SK-N-SH treated with all-trans-retinoic acid at 6 μM for 48 hours (cell line): Measurements from ENCODE around the gene ANKRD11.

Experiments used
- ATAC-seq: fragments of 200-7000 bp; cut with Tn5 transposase; 3 replicates; pipeline ENCODE4 v1.9.1; 2020; ENCODE audit warnings: mild to moderate bottlenecking, moderate library complexity
- ARNTL ChIP-seq: fragments of 450-650 bp; formaldehyde crosslinking; IDR thresholded peaks from 2 replicates; pipeline ENCODE4 v1.5.0; 2020; ENCODE audit warnings: low read depth, mild to moderate bottlenecking, moderate library complexity, borderline replicate concordance
- BACH2 ChIP-seq: fragments of 250-450 bp; sonication (Bioruptor Pico); IDR thresholded peaks from 2 replicates; pipeline ENCODE4 v1.9.0; 2021; ENCODE audit warnings: mild to moderate bottlenecking, borderline replicate concordance
- CREB5 ChIP-seq: fragments of 250-450 bp; sonication (Bioruptor Pico); IDR thresholded peaks from 2 replicates; pipeline ENCODE4 v1.5.1; 2020; ENCODE audit warnings: low read depth, mild to moderate bottlenecking, moderate library complexity
- CSDC2 ChIP-seq: fragments of 250-450 bp; sonication (Bioruptor Pico); IDR thresholded peaks from 2 replicates; pipeline ENCODE4 v1.5.0; 2020; ENCODE audit warnings: mild to moderate bottlenecking, moderate library complexity
- ESRRG ChIP-seq: fragments of 250-450 bp; sonication (Bioruptor Pico); IDR thresholded peaks from 2 replicates; pipeline ENCODE4 v1.6.1; 2021; ENCODE audit warnings: mild to moderate bottlenecking
- GLIS3 ChIP-seq: fragments of 250-450 bp; sonication (Bioruptor Pico); IDR thresholded peaks from 2 replicates; pipeline ENCODE4 v1.5.0; 2020; ENCODE audit warnings: mild to moderate bottlenecking, moderate library complexity
- ISL1 ChIP-seq: fragments of 250-450 bp; sonication (Bioruptor Pico); IDR thresholded peaks from 2 replicates; pipeline ENCODE4 v2.1.2; 2022; ENCODE audit warnings: mild to moderate bottlenecking, moderate library complexity
- OSR1 ChIP-seq: fragments of 250-450 bp; sonication (Bioruptor Pico); IDR thresholded peaks from 2 replicates; pipeline ENCODE4 v1.8.0; 2022; ENCODE audit warnings: moderate library complexity, mild to moderate bottlenecking, inconsistent platforms
- POU6F1 ChIP-seq: fragments of 250-450 bp; sonication (Bioruptor Pico); IDR thresholded peaks from 2 replicates; pipeline ENCODE4 v1.8.0; 2021; ENCODE audit warnings: low read depth, mild to moderate bottlenecking, moderate library complexity, borderline replicate concordance
- PPARA ChIP-seq: fragments of 250-450 bp; sonication (Bioruptor Pico); IDR thresholded peaks from 2 replicates; pipeline ENCODE4 v1.5.0; 2020; ENCODE audit warnings: mild to moderate bottlenecking, borderline replicate concordance
- SNAI2 ChIP-seq: fragments of 250-450 bp; sonication (Bioruptor Pico); IDR thresholded peaks from 2 replicates; pipeline ENCODE4 v1.5.0; 2020; ENCODE audit warnings: mild to moderate bottlenecking, moderate library complexity
- TOX ChIP-seq: fragments of 250-450 bp; sonication (Bioruptor Pico); IDR thresholded peaks from 2 replicates; pipeline ENCODE4 v1.8.0; 2021; ENCODE audit warnings: mild to moderate bottlenecking, moderate library complexity, borderline replicate concordance
- ZC3H10 ChIP-seq: fragments of 250-450 bp; sonication (Bioruptor Pico); IDR thresholded peaks from 2 replicates; pipeline ENCODE4 v1.5.1; 2021; ENCODE audit warnings: mild to moderate bottlenecking, moderate library complexity
- ZFP3 ChIP-seq: fragments of 250-450 bp; sonication (Bioruptor Pico); IDR thresholded peaks from 2 replicates; pipeline ENCODE4 v1.5.0; 2020; ENCODE audit warnings: mild to moderate bottlenecking, moderate library complexity
- ZFP30 ChIP-seq: fragments of 450-650 bp; formaldehyde crosslinking; IDR thresholded peaks from 2 replicates; pipeline ENCODE4 v1.5.0; 2022; ENCODE audit warnings: mild to moderate bottlenecking, moderate library complexity
- ZNF565 ChIP-seq: fragments of 450-650 bp; formaldehyde crosslinking; conservative IDR thresholded peaks from 2 replicates; pipeline ENCODE4 v1.5.0; 2020; ENCODE audit warnings: low read depth, mild to moderate bottlenecking, moderate library complexity
- ZNF70 ChIP-seq: fragments of 450-650 bp; formaldehyde crosslinking; IDR thresholded peaks from 2 replicates; pipeline ENCODE4 v1.5.0; 2020; ENCODE audit warnings: mild to moderate bottlenecking, moderate library complexity
- ZNF8 ChIP-seq: fragments of 450-650 bp; formaldehyde crosslinking; IDR thresholded peaks from 2 replicates; pipeline ENCODE4 v1.5.0; 2020; ENCODE audit warnings: mild to moderate bottlenecking, moderate library complexity
- TF ChIP-seq, protein P1 (sequence below): fragments of 250-450 bp; sonication (Bioruptor Pico); IDR thresholded peaks from 2 replicates; pipeline ENCODE4 v1.5.1; 2021; ENCODE audit warnings: mild to moderate bottlenecking, moderate library complexity
- TF ChIP-seq, protein P2 (sequence below): fragments of 250-450 bp; sonication (Bioruptor Pico); IDR thresholded peaks from 2 replicates; pipeline ENCODE4 v1.5.0; 2020; ENCODE audit warnings: mild to moderate bottlenecking, moderate library complexity
- TF ChIP-seq, protein P3 (sequence below): fragments of 250-450 bp; sonication (Bioruptor Pico); IDR thresholded peaks from 2 replicates; pipeline ENCODE4 v1.8.0; 2020; ENCODE audit warnings: mild to moderate bottlenecking, moderate library complexity, borderline replicate concordance

ANKRD11 gene

DNA sequence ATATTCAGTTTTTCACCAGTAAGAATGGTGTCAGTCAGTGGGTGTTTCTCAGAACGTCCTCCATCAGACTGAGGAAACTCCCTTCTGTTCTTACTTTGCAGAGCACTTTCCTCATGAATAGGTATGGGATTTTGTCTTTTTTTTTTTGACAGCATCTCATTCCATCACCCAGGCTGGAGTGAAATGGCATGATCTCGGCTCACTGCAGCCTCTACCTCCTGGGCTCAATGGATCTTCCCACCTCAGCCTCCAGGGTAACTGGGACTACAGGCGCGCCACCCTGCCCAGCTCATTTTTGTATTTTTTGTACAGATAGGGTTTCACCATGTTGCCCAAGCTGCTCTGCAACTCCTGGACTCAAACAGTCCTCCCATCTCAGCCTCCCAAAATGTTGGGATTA, 142.6 kb downstream of the ANKRD11 start:
- no peak for ATAC-seq
- TF ChIP-seq TOX (no peak), CREB5 (no peak), ZNF70 (no peak), ZC3H10 (CRISPR knock-in tag) (no peak), ISL1 (CRISPR knock-in tag) (no peak), ZFP3 (CRISPR knock-in tag) (no peak), ZNF565 (CRISPR knock-in tag) (no peak), PPARA (CRISPR knock-in tag) (no peak), OSR1 (CRISPR knock-in tag) (no peak), ARNTL (CRISPR knock-in tag) (no peak), BACH2 (CRISPR knock-in tag) (no peak), ESRRG (CRISPR knock-in tag) (no peak), ZNF8 (CRISPR knock-in tag) (no peak)
- TF ChIP-seq, protein P1, sequence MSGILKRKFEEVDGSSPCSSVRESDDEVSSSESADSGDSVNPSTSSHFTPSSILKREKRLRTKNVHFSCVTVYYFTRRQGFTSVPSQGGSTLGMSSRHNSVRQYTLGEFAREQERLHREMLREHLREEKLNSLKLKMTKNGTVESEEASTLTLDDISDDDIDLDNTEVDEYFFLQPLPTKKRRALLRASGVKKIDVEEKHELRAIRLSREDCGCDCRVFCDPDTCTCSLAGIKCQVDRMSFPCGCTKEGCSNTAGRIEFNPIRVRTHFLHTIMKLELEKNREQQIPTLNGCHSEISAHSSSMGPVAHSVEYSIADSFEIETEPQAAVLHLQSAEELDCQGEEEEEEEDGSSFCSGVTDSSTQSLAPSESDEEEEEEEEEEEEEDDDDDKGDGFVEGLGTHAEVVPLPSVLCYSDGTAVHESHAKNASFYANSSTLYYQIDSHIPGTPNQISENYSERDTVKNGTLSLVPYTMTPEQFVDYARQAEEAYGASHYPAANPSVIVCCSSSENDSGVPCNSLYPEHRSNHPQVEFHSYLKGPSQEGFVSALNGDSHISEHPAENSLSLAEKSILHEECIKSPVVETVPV (CRISPR knock-in tag) = no peak
- TF ChIP-seq, protein P2, sequence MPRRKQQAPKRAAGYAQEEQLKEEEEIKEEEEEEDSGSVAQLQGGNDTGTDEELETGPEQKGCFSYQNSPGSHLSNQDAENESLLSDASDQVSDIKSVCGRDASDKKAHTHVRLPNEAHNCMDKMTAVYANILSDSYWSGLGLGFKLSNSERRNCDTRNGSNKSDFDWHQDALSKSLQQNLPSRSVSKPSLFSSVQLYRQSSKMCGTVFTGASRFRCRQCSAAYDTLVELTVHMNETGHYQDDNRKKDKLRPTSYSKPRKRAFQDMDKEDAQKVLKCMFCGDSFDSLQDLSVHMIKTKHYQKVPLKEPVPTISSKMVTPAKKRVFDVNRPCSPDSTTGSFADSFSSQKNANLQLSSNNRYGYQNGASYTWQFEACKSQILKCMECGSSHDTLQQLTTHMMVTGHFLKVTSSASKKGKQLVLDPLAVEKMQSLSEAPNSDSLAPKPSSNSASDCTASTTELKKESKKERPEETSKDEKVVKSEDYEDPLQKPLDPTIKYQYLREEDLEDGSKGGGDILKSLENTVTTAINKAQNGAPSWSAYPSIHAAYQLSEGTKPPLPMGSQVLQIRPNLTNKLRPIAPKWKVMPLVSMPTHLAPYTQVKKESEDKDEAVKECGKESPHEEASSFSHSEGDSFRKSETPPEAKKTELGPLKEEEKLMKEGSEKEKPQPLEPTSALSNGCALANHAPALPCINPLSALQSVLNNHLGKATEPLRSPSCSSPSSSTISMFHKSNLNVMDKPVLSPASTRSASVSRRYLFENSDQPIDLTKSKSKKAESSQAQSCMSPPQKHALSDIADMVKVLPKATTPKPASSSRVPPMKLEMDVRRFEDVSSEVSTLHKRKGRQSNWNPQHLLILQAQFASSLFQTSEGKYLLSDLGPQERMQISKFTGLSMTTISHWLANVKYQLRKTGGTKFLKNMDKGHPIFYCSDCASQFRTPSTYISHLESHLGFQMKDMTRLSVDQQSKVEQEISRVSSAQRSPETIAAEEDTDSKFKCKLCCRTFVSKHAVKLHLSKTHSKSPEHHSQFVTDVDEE (CRISPR knock-in tag) = no peak
- TF ChIP-seq, protein P3, sequence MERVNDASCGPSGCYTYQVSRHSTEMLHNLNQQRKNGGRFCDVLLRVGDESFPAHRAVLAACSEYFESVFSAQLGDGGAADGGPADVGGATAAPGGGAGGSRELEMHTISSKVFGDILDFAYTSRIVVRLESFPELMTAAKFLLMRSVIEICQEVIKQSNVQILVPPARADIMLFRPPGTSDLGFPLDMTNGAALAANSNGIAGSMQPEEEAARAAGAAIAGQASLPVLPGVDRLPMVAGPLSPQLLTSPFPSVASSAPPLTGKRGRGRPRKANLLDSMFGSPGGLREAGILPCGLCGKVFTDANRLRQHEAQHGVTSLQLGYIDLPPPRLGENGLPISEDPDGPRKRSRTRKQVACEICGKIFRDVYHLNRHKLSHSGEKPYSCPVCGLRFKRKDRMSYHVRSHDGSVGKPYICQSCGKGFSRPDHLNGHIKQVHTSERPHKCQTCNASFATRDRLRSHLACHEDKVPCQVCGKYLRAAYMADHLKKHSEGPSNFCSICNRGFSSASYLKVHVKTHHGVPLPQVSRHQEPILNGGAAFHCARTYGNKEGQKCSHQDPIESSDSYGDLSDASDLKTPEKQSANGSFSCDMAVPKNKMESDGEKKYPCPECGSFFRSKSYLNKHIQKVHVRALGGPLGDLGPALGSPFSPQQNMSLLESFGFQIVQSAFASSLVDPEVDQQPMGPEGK (CRISPR knock-in tag) = no peak
- TF ChIP-seq, all 23 proteins: peak for 0

DNA sequence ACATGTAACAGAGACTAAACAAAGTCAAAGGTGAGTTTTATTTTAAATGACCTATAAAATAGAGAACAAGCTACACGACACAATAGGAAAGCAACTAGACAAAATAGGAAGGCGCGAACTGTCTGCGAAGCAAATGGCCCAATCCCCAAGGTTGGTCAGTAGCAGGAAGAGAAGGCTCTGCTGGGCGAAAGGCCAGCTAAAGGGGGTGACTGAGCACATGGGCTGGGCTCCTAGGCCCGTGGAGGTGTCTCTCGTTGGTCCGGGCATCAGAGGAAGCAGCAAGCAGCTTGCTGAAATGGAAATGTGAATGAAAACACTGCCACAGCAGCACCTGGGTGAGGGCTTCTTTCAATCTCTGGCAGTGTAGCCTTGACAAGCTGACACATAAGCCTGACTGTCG, 143.5 kb downstream of the ANKRD11 start:
- TF ChIP-seq ZFP30 (CRISPR knock-in tag) = no peak
- TF ChIP-seq ISL1 (CRISPR knock-in tag) = no peak
- TF ChIP-seq POU6F1 (CRISPR knock-in tag) = no peak
- no peak for TF ChIP-seq PPARA (CRISPR knock-in tag)
- no peak for TF ChIP-seq ZC3H10 (CRISPR knock-in tag)
- no peak for TF ChIP-seq ARNTL (CRISPR knock-in tag)
- TF ChIP-seq ZNF8 (CRISPR knock-in tag) = no peak
- TF ChIP-seq SNAI2 = no peak
- TF ChIP-seq, protein P2 (CRISPR knock-in tag) = no peak
- TF ChIP-seq, protein P3 (CRISPR knock-in tag) = no peak
- no peak for TF ChIP-seq ZNF70
- TF ChIP-seq, protein P1 (CRISPR knock-in tag) = no peak
- no peak for TF ChIP-seq GLIS3 (CRISPR knock-in tag)
- no peak for TF ChIP-seq CSDC2 (CRISPR knock-in tag)
- ATAC-seq = no peak
